ENCODE data around the gene GPR155. TPM values are rescaled to one million over a fixed set of nuclear protein-coding genes. Genes with fewer than 3 reads are reported as not detected.

GPR155 gene
- total and polyA plus RNA-seq, 9 of the 15 experiments (the other 6 are each of a cell fraction or from before 2014, with no cell fraction given), result 0.04 to 0.40 (median 0.11) TPM; not detected in 1

- TF ChIP-seq MGA (IDR thresholded peaks at IDR 0.05) (peak; percentile 86), SOX6 (IDR thresholded peaks at IDR 0.05) (0 out of 2 replicates have a peak, but pooled peaks have one; percentile 8), ZNF644 (tag; IDR thresholded peaks at IDR 0.05; ENCODE audit: low read depth) (no peak), RERE (CRISPR knock-in tag; IDR thresholded peaks at IDR 0.05; ENCODE audit: borderline replicate concordance) (0 out of 2 replicates have a peak, but pooled peaks have one; percentile 44), TFE3 (CRISPR knock-in tag; IDR thresholded peaks at IDR 0.05) (no peak), CREBBP (IDR thresholded peaks at IDR 0.05; ENCODE audit: low read depth, low read length) (no peak), SRF (CRISPR knock-in tag; IDR thresholded peaks at IDR 0.05) (no peak)
Observed at GRCh38 chr2:174486563-174487107, at the start of gene GPR155 (continued).

Data from K562 (cell line).